ENCODE data around the gene TNFRSF19. TPM values are rescaled to one million over a fixed set of nuclear protein-coding genes. Genes with fewer than 3 reads are reported as not detected.

Gene TNFRSF19
- polyA plus RNA-seq, 1 donor = 6.8 TPM

Other genes starting within 250 kb of the TNFRSF19 start
- gene SACS, start 136.7 kb upstream of the TNFRSF19 start, polyA plus RNA-seq = 5.4 TPM